Measurements from ENCODE around the gene TMEM62. TPM values are rescaled to one million over a fixed set of nuclear protein-coding genes. Genes with fewer than 3 reads are reported as not detected.
A peak's percentile ranks its signal among the peaks of the same experiment; 100 is the strongest.

TMEM62 gene
- polyA plus RNA-seq, 1 donor from 2014 or later = 8.7 TPM

GRCh38 chr15:43104426-43104825 is 29.0 kb upstream of the TMEM62 start:
- Histone ChIP-seq H3K9me3 (ENCODE audit: low read length) (no peaks in the 10 kb centered on the region), H3K4me2 (ENCODE audit: low read length) (peak overlapping the region; percentile 81), H3K9me2 (ENCODE audit: insufficient read depth, low read length) (no peaks in the 10 kb centered on the region), H3K79me2 (replicated peaks; ENCODE audit: insufficient read depth, low read length) (peaks cover 44% of the 10 kb centered on the region), H4K20me1 (ENCODE audit: insufficient read depth) (no peaks in the 10 kb centered on the region), H3K27me3 (ENCODE audit: insufficient read depth, low read depth, low read length) (no peaks in the 10 kb centered on the region), H3K36me3 (ENCODE audit: insufficient read depth, low read length) (peaks cover 6% of the 10 kb centered on the region), H2AFZ (ENCODE audit: low read depth, low read length) (no peak overlapping the region), H3F3A (ENCODE audit: insufficient read depth, low read length, poor library complexity, severe bottlenecking) (peaks cover 5% of the 10 kb centered on the region), H3K4me3 (ENCODE audit: low read length) (peak overlapping the region; percentile 77), H3K27ac (ENCODE audit: low read length) (no peak overlapping the region), H3K9ac (ENCODE audit: low read length) (peak overlapping the region; percentile 33)
- no peak for TF ChIP-seq POLR2AphosphoS5 (IDR thresholded peaks at IDR 0.05)
- TF ChIP-seq RAD21 (conservative IDR thresholded peaks at IDR 0.05) = no peak
- no peak for TF ChIP-seq MXI1 (conservative IDR thresholded peaks at IDR 0.05; ENCODE audit: poor library complexity, severe bottlenecking)
- no peak for TF ChIP-seq EZH2 (IDR thresholded peaks at IDR 0.05; ENCODE audit: borderline replicate concordance, insufficient read depth, low read length, poor library complexity, severe bottlenecking)
- TF ChIP-seq CTCF (IDR thresholded peaks at IDR 0.05; ENCODE audit: poor library complexity, severe bottlenecking) = no peak
- no peak for TF ChIP-seq REST (IDR thresholded peaks at IDR 0.05; ENCODE audit: borderline replicate concordance)
- TF ChIP-seq EP300 (conservative IDR thresholded peaks at IDR 0.05; ENCODE audit: poor library complexity, severe bottlenecking) = no peak
- no peak for TF ChIP-seq SMC3 (conservative IDR thresholded peaks at IDR 0.05; ENCODE audit: poor library complexity)
- no peak for TF ChIP-seq TAF1 (IDR thresholded peaks at IDR 0.05; ENCODE audit: low read depth)

GRCh38 chr15:43105077-43105736 is 28.2 kb upstream of the TMEM62 start:
- peaks cover 6% of the 10 kb centered on the region for H3K36me3 ChIP-seq (ENCODE audit: insufficient read depth, low read length)
- peak overlapping the region; percentile 79 for H3K9ac ChIP-seq (ENCODE audit: low read length)
- peaks cover 44% of the 10 kb centered on the region for H3K79me2 ChIP-seq (replicated peaks; ENCODE audit: insufficient read depth, low read length)
- peak overlapping the region; percentile 91 for H3K27ac ChIP-seq (ENCODE audit: low read length)
- no peaks in the 10 kb centered on the region for H3K9me3 ChIP-seq (ENCODE audit: low read length)
- no peaks in the 10 kb centered on the region for H3K9me2 ChIP-seq (ENCODE audit: insufficient read depth, low read length)
- peak overlapping the region; percentile 81 for H3K4me2 ChIP-seq (ENCODE audit: low read length)
- no peaks in the 10 kb centered on the region for H4K20me1 ChIP-seq (ENCODE audit: insufficient read depth)
- no peaks in the 10 kb centered on the region for H3K27me3 ChIP-seq (ENCODE audit: insufficient read depth, low read depth, low read length)
- H3F3A ChIP-seq (ENCODE audit: insufficient read depth, low read length, poor library complexity, severe bottlenecking) = peaks cover 5% of the 10 kb centered on the region
- TF ChIP-seq CTCF (IDR thresholded peaks at IDR 0.05; ENCODE audit: poor library complexity, severe bottlenecking) (peak; percentile 15), EZH2 (IDR thresholded peaks at IDR 0.05; ENCODE audit: borderline replicate concordance, insufficient read depth, low read length, poor library complexity, severe bottlenecking) (no peak)
- peak overlapping the region; percentile 81 for H2AFZ ChIP-seq (ENCODE audit: low read depth, low read length)
- H3K4me3 ChIP-seq (ENCODE audit: low read length) = peak overlapping the region; percentile 77
